Prostate gland (tissue), 2 donors: ENCODE measurements around the gene ARMC2. TPM values are rescaled to one million over a fixed set of nuclear protein-coding genes. Genes with fewer than 3 reads are reported as not detected.

ENCODE experiments used
- DNase-seq: peaks from one replicate; pipeline ENCODE4 v3.0.0-alpha.2; 2019; ENCODE audit warnings: low spot score
- H3K27ac ChIP-seq, 2 donors: fragments of 200-600 bp; sonication (generic); 2 replicates each; pipeline ENCODE4 v1.5.1; 2017 to 2019
- H3K27me3 ChIP-seq: fragments of 200-600 bp; sonication (generic); replicated peaks from 2 replicates; pipeline ENCODE4 v1.5.1; 2019; ENCODE audit not compliant: insufficient read depth
- H3K36me3 ChIP-seq, 2 donors: fragments of 200-600 bp; sonication (generic); 1 replicate in 1 of 2; 2 replicates in 1 of 2; pipeline versions ENCODE4 v1.5.1 to v1.8.1; 2017 to 2019
- H3K4me1 ChIP-seq: fragments of 200-600 bp; sonication (generic); replicated peaks from 2 replicates; pipeline ENCODE4 v1.5.1; 2019
- H3K4me3 ChIP-seq, 2 donors: fragments of 200-600 bp; sonication (generic); 2 replicates each; pipeline ENCODE4 v1.5.1; 2017 to 2019
- H3K9me3 ChIP-seq: fragments of 200-600 bp; sonication (generic); 2 replicates; pipeline ENCODE4 v1.5.1; 2017
- POLR2A ChIP-seq: fragments of 450-650 bp; IDR thresholded peaks from one replicate; pipeline ENCODE4 v1.6.1; 2016; ENCODE audit warnings: antibody characterized with exemption, mild to moderate bottlenecking
- POLR2AphosphoS5 ChIP-seq: sonication (generic); formaldehyde crosslinking; IDR thresholded peaks from one replicate; pipeline ENCODE4 v1.6.1; 2017; ENCODE audit warnings: antibody characterized with exemption
- WGBS: methylation state at CpG from one replicate; pipeline ENCODE4 v1.1.5; 2018; 5-methylcytosine and 5-hydroxymethylcytosine counted together
- intact Hi-C: fragments of 100-400 bp; cut with DNase I; formaldehyde crosslinking; loops from one replicate; pipeline ENCODE4 v1.14.2; 2022
- total RNA-seq, 2 donors: library from RNA; depleted of rRNA; stranded (reverse); fragments of >200 nt; gene quantifications; one replicate each; pipeline ENCODE4 v1.1.0, GENCODE V29; 2016
- TF ChIP-seq, protein P1 (sequence below), 4 experiments: fragments of 200-600 bp in 2 of 4; fragments of 450-650 bp in 2 of 4; sonication (generic) in 2 of 4; IDR thresholded peaks; 1 replicate in 3 of 4; 2 replicates in 1 of 4; pipeline ENCODE4 v1.5.1; 2016 to 2019; ENCODE audit warnings: antibody characterized with exemption in 4 of 4, mild to moderate bottlenecking in 2 of 4, moderate library complexity in 2 of 4

Gene ARMC2
- total RNA-seq, 2 donors from 2014 or later: 2.0 to 8.4 TPM

DNA sequence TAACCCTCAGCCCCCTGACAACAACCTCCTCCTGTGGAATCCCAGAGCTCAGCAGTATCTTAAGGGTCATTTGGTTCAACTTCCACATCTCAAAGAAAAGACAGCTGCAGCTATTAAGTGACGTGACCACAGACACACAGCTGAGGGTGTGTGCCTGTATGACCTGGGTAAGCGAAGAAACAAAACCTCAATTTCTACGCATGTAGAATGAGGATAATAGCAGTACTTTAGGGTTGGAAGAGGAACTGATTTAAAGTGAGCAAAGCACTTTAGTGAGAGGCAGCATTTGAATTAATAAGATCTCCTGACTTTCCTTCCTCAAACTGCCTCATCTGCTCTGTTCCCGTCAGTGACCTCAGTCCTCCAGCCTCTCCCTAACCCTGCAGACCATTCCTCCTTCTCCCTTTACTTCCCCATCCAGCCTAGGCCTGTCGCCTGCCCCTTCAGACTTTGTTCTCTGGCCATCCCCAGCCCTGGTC lies 6.8 kb upstream of the ARMC2 start:
- DNase-seq: no peak
- intact Hi-C loops: loop anchor here (10.0 kb wide), 1 partner anchor 233 kb away; no protein-coding TSS in a partner anchor

DNA sequence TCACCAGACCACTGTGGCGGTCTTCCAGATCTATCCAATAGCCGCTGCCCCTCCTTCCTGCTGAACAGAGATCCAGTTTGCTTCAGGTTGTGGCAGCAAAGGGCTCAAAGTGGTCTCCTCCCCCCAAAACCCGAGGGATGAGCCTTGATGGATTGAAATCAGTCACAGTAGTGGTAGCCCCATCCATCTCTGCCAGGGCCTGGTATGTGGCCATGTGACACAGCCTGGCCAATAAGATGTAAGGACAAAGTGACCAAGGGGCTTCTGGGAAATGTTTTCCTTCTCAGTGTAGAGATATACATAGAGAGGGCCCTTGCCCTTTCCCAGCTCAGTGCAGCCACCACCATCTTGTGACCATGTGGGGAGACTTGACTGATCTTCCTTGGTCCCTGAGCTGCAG lies 4.1 kb upstream of the ARMC2 start:
- H3K4me3 ChIP-seq: no peak overlapping the region
- 95% methylated on average over 3 of the region's 3 CpGs for WGBS

More for the DNA sequence above, 6.8 kb upstream of the ARMC2 start:
- TF ChIP-seq POLR2A (no peak), POLR2AphosphoS5 (no peak)
- TF ChIP-seq, protein P1, sequence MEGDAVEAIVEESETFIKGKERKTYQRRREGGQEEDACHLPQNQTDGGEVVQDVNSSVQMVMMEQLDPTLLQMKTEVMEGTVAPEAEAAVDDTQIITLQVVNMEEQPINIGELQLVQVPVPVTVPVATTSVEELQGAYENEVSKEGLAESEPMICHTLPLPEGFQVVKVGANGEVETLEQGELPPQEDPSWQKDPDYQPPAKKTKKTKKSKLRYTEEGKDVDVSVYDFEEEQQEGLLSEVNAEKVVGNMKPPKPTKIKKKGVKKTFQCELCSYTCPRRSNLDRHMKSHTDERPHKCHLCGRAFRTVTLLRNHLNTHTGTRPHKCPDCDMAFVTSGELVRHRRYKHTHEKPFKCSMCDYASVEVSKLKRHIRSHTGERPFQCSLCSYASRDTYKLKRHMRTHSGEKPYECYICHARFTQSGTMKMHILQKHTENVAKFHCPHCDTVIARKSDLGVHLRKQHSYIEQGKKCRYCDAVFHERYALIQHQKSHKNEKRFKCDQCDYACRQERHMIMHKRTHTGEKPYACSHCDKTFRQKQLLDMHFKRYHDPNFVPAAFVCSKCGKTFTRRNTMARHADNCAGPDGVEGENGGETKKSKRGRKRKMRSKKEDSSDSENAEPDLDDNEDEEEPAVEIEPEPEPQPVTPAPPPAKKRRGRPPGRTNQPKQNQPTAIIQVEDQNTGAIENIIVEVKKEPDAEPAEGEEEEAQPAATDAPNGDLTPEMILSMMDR (IDR thresholded peaks at IDR 0.05): no peak
- no peak overlapping the region for H3K4me3 ChIP-seq
- no peaks in the 10 kb centered on the region for H3K36me3 ChIP-seq
- no peaks in the 10 kb centered on the region for H3K4me1 ChIP-seq
- H3K9me3 ChIP-seq: no peaks in the 10 kb centered on the region
- 88% methylated on average over 5 of the region's 5 CpGs for WGBS
- no peaks in the 10 kb centered on the region for H3K27me3 ChIP-seq
- no peak overlapping the region for H3K27ac ChIP-seq

DNA sequence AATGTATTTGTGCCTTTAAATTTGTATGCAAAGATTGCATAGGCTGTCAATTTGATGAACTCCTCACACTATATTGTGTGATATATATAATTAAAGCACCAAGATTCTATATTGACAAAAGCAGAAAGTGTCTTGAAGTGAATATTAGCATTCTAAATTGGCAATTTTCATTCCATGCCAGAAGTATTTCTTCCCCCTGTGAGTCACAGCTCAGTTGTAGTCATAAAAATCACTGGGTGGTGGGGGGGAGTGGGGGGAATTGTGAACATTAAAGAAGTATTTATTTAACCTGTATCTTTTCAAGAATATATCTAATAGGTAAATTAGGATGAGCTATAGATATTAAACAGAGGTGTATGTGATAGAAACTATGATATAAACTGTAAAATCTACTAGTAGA lies 3.1 kb upstream of the ARMC2 start:
- no peak overlapping the region for H3K4me3 ChIP-seq
- intact Hi-C loops: loop anchor here (10.0 kb wide), 1 partner anchor 230 kb away; no protein-coding TSS in a partner anchor
- no peaks in the 10 kb centered on the region for H3K4me1 ChIP-seq
- no peaks in the 10 kb centered on the region for H3K27me3 ChIP-seq
- no peak for DNase-seq
- TF ChIP-seq POLR2A (no peak), POLR2AphosphoS5 (no peak)
- TF ChIP-seq, protein P1 (IDR thresholded peaks at IDR 0.05): no peak
- no peak overlapping the region for H3K27ac ChIP-seq
- no peaks in the 10 kb centered on the region for H3K9me3 ChIP-seq
- no peaks in the 10 kb centered on the region for H3K36me3 ChIP-seq

More for the DNA sequence above, 4.1 kb upstream of the ARMC2 start:
- TF ChIP-seq, protein P1 (IDR thresholded peaks at IDR 0.05): no peak
- TF ChIP-seq POLR2A (no peak), POLR2AphosphoS5 (no peak)
- intact Hi-C loops: loop anchor here (10.0 kb wide), 1 partner anchor 231 kb away; no protein-coding TSS in a partner anchor
- no peaks in the 10 kb centered on the region for H3K4me1 ChIP-seq
- H3K9me3 ChIP-seq: no peaks in the 10 kb centered on the region
- no peak overlapping the region for H3K27ac ChIP-seq
- no peaks in the 10 kb centered on the region for H3K36me3 ChIP-seq
- no peak for DNase-seq
- no peaks in the 10 kb centered on the region for H3K27me3 ChIP-seq

DNA sequence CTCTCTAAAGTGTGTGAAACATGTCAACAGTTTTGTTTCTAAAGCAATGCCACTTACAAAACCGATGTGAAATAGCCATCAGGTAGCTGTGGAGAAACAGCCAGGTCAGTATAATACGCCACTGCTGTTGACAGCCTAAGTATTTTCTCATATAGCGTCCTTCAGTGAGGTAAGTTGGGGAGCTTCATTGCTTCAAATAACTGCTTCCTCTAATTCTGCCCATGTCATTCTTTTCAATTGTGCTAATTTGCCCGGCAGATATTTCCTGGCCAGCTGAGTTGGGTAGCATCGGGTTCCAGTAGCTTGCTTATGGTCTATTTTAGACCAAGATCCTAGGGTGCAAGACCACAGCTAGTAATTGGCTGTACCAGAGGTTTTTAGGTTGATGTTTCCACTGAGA lies 2.1 kb upstream of the ARMC2 start:
- intact Hi-C loops: loop anchor here (10.0 kb wide), 1 partner anchor 229 kb away; no protein-coding TSS in a partner anchor
- TF ChIP-seq POLR2A (no peak), POLR2AphosphoS5 (no peak)
- TF ChIP-seq, protein P1 (IDR thresholded peaks at IDR 0.05): no peak
- Histone ChIP-seq H3K27me3 (no peaks in the 10 kb centered on the region), H3K27ac (no peak overlapping the region), H3K4me1 (no peaks in the 10 kb centered on the region), H3K9me3 (no peaks in the 10 kb centered on the region), H3K4me3 (no peak overlapping the region), H3K36me3 (no peaks in the 10 kb centered on the region)
- WGBS: 76% methylated on average over 5 of the region's 5 CpGs
- no peak for DNase-seq

GRCh38 chr6:108846628-108847027 lies 1.6 kb upstream of the ARMC2 start:
- Histone ChIP-seq H3K4me3 (no peak overlapping the region), H3K27me3 (no peaks in the 10 kb centered on the region), H3K4me1 (no peaks in the 10 kb centered on the region), H3K36me3 (no peaks in the 10 kb centered on the region), H3K9me3 (no peaks in the 10 kb centered on the region), H3K27ac (no peak overlapping the region)
- WGBS: 86% methylated on average over 1 of the region's 1 CpG
- TF ChIP-seq, protein P1 (IDR thresholded peaks at IDR 0.05): no peak
- TF ChIP-seq POLR2A (no peak), POLR2AphosphoS5 (no peak)
- intact Hi-C loops: loop anchor here (10.0 kb wide), 1 partner anchor 228 kb away; no protein-coding TSS in a partner anchor
- no peak for DNase-seq
